Measurements from ENCODE around the gene WASF3.

Gene WASF3, protein sequence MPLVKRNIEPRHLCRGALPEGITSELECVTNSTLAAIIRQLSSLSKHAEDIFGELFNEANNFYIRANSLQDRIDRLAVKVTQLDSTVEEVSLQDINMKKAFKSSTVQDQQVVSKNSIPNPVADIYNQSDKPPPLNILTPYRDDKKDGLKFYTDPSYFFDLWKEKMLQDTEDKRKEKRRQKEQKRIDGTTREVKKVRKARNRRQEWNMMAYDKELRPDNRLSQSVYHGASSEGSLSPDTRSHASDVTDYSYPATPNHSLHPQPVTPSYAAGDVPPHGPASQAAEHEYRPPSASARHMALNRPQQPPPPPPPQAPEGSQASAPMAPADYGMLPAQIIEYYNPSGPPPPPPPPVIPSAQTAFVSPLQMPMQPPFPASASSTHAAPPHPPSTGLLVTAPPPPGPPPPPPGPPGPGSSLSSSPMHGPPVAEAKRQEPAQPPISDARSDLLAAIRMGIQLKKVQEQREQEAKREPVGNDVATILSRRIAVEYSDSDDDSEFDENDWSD

DNA sequence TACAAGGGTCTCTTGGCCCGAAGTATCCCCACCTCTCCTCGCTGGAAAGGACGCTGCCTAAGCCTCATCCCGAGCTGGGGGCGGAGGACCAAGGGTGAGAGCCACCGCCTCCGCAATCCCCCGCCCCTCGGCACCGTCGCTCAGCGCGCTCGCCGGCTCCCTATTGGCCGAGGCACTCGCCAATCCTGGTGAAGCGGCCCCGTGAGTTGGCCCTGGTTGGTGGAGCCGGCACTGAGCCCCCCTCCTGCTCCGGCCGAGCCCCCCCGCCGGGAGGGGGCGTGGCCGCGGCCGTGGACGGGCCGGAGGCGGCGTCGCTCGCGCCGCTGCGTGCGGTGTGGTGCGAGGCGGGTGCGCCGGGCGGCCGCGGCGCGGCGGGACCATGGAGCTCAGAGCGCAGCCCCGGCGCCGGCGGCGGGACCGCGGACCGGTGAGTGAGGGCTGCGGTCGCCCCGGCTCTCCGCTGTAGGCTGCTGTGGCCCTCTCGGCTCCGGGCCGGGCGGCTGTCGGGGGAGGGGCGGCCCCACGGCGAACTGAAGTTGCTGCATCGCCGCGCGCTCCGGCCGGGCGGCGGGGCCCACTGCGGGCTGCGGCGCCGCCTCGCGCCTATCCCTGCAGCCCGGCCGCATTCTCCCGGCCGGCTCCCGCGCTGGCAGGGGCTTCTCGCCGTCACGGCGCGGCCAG, at the start of gene WASF3:
Gene WASF3 (plus strand): TSS at position 291 of the 681 bp plus-strand sequence. CDS start 84,588 bp downstream, outside the sequence.
- in situ Hi-C loops (cut with HindIII; ENCODE audit: low sequenced_read_pairs): no loop called here

DNA sequence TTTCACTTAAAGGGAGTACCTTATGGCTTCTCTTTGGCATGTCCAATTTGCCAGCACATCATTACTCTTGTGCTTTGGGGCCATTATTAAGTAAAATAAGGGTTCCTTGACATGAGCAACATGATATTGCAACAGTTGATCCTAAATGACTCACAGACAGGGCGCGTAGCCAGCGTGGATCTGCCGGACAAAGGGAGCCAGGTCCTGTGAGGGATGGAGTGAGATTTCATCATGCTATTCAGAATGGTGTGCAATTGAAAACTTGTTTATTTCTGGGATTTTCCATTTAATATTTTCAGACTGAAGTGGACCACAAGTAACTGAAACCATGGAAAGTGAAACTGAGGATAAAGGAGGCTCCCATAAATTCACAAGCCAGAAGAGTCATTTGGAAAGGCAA, 48.6 kb upstream of the WASF3 start:
- in situ Hi-C loops (cut with HindIII; ENCODE audit: low sequenced_read_pairs): no loop called here

DNA sequence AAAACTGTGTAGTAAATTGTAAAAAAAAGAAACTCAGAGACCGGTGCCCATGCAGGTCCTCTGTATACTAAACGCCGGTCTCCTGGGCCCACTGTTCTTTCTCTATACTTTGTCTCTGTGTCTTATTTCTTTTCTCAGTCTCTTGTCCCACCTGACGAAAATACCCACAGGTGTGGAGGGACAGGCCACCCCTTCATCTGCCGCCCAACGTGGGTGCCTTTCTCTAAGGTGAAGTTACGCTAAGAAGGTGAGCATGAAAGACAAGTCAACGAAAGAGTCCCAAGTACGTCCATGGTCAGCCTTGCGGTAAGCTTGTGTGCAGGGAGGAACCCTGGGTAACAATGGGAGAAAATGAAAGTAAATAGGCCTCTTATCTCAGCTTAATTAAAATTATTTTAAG, 48.0 kb upstream of the WASF3 start:
- in situ Hi-C loops (cut with HindIII; ENCODE audit: low sequenced_read_pairs): no loop called here

DNA sequence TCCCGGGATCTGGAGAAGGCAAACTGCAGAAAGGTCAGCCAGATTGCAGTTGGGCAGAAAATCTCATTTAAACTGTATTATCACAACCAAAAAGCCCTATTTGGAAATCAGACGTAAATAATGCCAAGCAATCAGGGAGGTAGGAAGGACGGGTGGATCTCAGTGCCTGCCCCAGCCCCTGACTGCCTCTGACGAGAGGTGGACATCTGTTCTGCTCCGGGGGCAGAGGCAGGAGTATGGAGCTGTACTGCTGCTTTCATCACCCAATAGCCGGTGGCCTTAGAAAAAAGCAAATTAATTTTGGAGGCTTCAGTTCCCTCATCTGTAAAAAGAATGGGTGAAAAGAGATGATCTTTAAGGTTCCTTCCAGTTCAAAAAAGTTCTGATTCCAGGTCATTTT, 43.6 kb upstream of the WASF3 start:
- in situ Hi-C loops (cut with HindIII; ENCODE audit: low sequenced_read_pairs): no loop called here

DNA sequence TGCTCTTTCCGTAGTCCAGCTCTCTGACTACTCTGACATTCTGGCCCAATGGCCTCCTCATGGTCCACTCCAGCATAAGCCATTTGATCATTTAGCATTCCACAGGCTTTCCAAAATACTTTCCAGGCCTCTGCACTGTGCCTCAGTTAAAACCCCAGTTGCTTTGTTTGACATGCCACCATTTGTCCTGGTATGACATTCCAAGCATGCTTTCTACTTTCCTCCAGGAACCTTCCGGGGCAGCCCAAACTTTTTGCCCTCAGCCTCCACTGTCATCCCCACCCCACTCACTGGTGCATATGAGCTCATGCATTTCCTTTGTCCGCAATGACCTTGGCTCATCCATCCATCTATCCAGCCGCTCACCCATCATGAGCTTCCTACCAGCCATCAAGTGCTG, 41.8 kb upstream of the WASF3 start:
- in situ Hi-C loops (cut with HindIII; ENCODE audit: low sequenced_read_pairs): no loop called here

DNA sequence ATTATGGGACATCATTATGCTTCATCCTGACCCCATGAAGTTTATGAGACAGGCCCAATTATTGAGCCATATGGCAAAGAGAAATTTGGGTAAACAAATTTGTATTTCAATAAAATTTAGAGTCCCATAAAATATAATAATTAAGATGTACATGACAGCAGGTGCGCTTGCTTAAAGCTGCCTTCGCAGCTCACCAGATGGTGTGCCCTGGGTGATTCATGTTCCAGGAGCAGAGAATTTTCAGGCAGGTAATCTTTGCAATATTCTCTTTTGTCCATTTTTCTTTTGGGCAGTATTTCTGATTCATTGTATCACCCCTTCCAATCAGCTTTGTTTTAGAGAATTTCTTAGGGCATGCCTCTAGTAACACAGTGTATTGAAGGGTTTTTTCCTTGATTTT, 39.5 kb upstream of the WASF3 start:
- in situ Hi-C loops (cut with HindIII; ENCODE audit: low sequenced_read_pairs): no loop called here

DNA sequence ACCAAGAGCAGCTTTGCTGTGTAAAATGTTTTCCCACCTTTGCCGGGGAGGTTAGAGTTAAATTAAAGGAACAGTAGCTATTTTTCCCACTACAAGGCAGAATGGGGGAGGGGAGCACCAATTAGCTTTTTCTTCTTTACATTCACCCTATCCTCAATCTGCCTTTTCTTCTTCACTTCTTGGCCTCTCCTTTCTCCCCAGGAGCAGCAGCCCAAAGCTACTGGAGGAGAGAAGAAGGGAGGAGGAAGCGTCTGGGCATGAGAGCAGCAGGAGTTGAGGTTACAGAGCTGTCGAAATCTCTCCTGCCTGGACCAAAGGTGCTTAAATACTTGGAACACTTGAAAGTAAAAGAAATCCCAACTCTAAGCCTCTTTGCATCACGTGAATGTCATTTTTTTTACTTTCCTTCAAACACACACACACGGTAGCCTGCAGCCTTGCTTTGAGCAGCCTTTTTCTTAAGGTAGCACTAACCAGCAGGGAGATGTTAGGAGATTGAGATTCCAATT, 39.0 kb upstream of the WASF3 start:
- in situ Hi-C loops (cut with HindIII; ENCODE audit: low sequenced_read_pairs): no loop called here

DNA sequence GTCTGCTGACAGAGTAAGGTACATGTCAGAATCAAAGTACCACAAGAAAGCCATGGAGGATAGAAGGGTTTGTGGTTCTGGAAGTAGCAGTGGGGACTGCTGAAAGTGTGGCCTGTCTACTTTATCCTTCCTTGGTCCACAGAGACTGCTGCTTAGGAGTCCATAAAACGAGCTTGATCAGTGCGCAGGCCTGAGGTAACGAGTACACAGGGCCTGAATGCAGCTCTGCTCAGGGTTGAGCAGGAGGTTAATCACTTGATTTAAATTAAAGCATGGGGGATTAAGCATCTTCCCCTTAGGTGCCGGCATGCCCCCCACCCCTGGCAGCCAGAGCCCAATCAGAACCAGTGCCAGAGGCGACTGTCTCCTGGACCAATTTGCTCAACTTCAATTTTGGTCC, 34.9 kb upstream of the WASF3 start:
- in situ Hi-C loops (cut with HindIII; ENCODE audit: low sequenced_read_pairs): no loop called here

DNA sequence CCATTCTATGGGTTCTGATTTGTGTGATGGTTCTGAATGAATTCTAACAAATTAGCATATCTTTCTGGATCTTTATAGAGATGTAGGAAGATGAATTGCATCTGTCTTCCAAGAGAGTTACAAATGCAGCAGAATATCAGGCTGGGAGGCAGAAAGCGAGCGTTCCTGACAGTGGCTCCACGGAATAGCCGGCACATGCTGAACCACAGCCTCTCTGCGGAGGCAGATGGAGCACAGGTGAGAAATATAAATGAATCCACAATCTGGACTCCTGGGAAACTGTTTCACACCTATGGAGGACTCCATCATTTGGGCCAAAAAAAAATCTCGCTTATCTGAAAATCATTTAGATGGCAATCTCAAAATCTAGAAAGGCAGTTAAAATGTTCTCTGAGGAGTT, 34.5 kb upstream of the WASF3 start:
- in situ Hi-C loops (cut with HindIII; ENCODE audit: low sequenced_read_pairs): no loop called here

DNA sequence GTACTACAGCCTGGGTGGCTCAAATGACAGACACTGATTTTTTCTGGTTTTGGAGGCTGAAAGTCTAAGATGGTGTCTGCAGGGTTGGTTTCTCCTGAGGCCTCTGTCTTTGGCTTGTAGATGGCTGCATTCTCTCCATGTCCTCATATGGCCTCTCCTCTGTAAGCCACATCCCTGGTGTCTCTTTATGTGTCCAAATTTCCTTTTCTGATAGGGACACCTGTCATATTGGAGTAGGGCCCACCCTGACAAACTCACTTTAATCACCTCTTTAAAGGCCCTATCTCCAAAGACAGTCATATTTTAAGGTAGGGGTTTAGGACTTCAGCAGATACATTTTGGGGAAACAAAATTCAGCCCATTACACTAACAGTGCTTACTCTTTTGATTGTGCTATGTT, 32.0 kb upstream of the WASF3 start:
- in situ Hi-C loops (cut with HindIII; ENCODE audit: low sequenced_read_pairs): no loop called here

DNA sequence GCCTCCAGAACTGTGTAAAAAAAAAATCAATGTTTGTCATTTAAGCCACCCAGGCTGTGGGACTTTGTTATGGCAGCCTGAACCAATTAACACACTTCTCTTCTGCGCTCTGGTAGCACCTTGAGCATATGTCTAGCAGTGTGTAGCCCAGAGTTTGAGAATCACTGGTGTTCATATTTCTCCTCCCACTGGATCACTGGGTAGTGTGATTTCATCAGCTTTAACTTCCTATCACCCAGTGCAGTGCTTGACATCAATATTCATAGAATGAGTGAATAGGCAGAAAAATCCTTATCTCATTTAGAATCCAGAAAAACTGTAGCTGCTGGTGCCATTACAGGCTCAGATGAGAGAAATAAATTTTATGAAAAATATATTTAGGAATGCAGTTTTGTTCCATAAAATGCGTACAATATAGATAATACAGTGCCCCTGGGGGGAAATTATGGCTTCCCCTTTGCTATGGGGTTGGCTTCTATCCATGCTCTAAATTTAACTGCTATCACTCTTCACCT, 30.7 kb upstream of the WASF3 start:
- in situ Hi-C loops (cut with HindIII; ENCODE audit: low sequenced_read_pairs): no loop called here

DNA sequence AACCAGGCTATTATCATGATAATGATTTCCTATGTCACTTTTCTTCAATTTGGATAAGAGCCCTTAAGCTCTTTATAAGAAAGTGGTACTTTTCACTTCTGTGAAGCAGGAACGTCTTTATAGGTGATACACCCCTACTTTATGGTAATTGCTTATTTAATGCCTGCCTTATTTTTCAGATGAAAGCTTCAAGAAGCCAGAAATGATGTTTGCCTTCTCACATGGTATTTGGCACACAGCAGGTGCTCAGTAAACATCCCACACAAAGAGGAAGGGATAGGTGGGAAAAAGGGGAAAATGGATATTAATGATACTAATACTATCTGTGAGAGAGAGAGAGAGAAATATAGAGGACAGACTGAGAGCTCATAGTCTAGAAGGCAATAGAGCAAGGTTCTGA, 29.0 kb upstream of the WASF3 start:
- in situ Hi-C loops (cut with HindIII; ENCODE audit: low sequenced_read_pairs): no loop called here

DNA sequence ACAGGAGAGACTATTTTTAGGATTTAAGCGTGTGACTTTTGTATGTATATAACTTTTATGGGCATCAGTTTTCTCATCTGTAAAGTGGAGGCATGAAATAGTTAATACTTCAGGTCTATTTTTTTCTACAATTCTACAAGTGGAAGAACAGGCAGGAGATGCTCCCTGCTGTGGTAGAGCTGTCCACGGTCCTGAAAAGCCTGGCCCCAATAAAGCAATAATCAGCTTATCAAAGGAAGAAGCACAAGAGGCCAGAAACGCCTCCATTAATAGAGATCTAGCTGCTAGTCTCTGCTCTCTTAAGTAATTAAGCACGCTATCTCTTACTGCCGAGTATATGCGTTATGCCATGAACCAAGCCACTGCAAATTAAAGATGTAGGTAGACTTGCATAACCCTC, 28.0 kb upstream of the WASF3 start:
- in situ Hi-C loops (cut with HindIII; ENCODE audit: low sequenced_read_pairs): no loop called here

DNA sequence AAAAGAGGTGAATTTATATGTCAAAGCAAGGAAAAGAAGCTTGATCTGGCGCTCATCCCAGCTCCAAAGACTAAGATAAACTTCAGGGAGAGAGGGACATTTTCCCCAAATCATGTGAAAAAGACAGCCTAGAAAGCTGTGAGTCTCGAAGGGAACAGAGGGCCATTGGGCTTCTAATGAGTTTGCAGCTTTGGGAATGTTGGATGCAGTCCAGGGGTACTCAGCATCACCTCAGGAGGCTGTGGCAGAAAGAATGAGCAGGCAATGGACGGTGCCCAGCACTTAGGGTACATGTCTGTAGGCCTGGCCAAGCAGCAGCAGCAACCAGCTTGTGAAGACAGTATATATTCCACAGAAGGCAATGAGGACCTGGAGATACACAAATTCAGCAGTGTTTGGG, 25.7 kb upstream of the WASF3 start:
- in situ Hi-C loops (cut with HindIII; ENCODE audit: low sequenced_read_pairs): no loop called here

DNA sequence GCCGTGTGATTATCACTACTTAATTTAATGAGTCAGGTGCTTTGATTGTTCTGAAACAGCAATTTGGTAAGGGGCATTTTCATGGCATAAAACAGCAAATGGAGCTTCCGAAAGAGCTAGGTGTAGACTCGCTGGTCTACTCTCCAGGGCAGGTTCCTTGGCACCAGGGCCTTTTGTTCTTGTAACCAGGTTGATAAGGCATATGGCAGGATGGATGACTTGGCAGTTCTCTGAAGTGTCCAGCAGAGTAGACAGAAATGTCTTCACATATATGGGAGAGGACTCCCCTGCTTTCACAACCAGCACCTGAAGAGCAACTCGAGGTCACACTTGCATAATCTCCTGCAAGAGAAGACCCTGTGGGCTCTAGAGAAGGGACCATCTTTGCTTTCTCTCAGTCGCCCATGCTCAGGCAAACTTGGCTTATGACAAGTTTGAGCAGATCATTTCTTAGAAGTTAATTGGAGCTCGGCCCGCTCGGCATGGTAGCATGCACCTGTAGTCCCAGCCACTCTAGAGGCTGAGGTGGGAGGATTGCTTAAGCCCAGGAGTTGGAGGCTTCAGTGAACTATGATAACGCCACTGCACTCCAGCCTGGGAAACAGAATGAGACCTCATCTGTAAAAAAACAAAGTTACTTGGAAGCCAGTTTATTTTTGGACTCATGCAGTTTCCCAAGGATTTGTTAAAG, 23.3 kb upstream of the WASF3 start:
- in situ Hi-C loops (cut with HindIII; ENCODE audit: low sequenced_read_pairs): no loop called here

DNA sequence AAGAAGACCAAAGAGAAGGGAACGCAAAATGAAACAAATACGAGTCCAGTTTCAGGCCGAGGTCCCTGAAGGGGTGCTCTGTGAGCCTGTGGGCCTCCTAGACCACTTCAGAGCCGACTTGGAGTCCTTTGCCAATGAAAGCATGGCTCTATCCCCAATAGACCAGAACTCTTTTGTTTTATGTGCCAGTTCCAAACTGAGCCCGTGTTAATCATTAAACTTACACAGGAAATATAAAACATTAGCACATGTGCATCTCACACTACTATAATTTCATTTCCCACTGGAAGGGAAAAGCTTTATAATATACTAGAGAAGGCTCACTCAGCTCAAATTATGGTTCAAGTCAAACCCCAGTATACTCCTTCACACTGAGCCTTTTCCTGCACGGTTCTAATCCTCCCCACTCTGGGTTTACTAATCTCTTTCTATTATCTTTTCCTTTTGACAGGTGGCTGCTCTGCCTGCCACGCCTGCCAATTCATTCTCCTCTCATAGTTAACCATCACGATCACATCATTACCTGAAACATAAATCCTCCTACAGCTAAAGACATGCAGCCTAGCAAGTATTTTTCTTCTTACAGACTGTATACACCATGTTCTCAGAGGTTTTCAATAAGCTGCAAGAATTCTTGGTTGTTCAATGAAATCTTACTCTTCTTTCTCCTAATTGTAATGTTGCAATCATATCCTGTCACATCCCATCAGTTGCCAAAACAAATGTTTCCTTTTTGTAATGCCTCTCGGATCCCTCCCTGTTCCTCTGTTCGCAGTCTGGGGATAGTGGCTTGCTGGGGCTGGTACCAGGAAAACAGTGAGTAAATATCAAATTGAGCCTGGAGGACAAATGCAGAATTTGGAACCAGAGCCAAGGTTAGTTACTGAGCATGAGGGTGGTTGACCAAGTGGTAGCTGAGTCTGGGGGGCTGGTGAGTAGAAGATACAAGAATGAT, 18.8 kb upstream of the WASF3 start:
- in situ Hi-C loops (cut with HindIII; ENCODE audit: low sequenced_read_pairs): no loop called here

DNA sequence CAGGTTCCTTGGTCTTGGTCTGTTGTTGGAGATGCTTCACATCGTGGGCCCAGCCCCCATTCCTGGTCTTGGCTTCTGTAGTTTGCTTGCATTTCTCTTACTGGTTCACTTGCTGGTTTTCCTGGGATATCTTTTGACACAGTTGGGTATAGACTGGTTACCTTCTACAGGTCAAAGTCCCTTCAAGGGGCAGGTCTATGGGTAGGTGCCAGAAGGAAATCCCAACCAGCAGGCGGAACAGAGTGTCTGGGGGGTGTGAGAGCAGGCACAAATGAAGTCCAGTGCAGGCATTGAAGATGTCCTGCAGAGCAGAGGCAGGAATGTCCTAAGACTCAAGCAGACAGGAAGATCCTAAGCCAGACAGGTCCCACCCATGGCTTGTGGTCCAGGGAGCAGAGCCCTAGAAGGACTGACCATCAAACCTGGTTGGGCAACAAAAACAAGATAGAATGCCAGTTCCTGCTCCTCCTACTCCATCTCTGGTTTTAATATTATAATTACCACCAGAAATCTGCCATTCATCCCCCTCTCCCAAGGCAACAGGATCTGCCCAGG, 17.7 kb upstream of the WASF3 start:
- in situ Hi-C loops (cut with HindIII; ENCODE audit: low sequenced_read_pairs): no loop called here

DNA sequence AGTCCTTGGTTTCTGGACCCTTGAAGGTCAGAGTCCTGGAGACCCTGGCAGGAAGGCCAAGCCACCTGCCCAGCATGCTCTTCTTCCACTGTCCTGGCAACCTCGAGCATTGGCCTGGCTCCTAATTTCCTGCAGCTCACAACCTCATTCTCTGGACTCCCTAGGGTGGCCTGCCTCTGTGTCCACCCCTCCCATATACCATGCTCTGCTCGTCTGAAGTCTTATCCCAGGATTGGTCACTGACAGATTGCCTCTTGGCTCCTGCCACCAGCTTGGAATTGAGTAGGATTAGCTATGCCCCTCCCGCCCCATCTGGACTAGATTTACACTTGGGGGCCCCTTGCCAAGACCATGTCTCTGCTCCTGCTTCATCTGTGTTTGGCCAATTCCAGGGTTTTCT, 17.1 kb upstream of the WASF3 start:
- in situ Hi-C loops (cut with HindIII; ENCODE audit: low sequenced_read_pairs): no loop called here

DNA sequence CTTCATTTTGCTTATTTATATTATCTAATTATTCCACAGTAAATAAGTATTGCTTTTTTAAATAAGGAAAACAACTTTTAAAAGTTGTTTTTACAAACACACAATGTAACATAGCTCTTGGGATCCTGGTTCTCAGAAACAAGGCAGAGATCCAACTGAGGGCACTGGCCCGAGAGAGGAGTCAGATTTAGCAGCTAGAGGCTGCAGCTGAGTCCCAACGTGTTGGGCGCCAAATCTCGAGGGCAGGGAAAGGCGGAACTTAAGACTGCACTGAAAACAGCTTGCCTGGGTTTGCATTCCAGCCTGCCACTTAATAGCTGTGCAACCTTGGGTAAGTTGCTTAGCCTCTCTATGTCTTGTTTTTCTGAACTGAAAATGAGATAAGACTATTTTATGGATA, 16.4 kb upstream of the WASF3 start:
- in situ Hi-C loops (cut with HindIII; ENCODE audit: low sequenced_read_pairs): no loop called here
